ENCODE measurements around the gene ABCG1.

DNA sequence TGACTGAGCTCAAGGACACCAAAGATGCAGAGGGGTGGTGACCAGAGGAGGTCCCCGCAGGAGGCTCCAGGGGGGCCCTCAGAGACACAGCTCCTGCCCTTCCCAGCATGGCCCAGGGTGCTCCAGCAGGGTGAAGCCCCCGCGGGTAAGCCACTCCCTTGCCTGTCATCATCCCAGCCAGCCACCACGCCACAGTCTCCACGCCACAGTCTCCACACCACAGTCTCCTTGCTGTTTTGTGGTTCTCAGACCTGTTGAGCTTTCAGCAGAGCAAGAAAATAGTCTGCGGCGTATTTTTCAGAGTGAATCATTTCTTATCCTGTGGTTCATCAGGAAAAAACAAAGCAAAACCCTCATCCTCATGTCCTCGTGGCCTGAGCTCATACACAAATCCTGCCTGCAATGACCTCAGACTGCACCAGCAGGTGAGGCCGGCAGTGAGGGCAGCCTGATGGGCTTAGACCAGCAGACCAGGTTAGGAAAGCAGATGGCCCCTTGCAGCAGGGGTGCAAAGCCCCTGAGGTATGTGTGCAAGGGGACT is 25.7 kb upstream of the ABCG1 start:
- TF ChIP-seq POLR2A (IDR thresholded peaks at IDR 0.05; ENCODE audit: low read depth, low read length) (no peak), TAF1 (IDR thresholded peaks at IDR 0.05; ENCODE audit: borderline replicate concordance, low read depth, low read length) (no peak)
